Frontal cortex (tissue), 4 donors: ENCODE results near the gene SNRNP35. TPM values are rescaled to one million over a fixed set of nuclear protein-coding genes. Genes with fewer than 3 reads are reported as not detected.
"Not testable (repeated sequence)": the region's sequence is repeated elsewhere in the genome, so short reads cannot be mapped to it uniquely, and the experiment has no call there.

ENCODE experiments used
- DNase-seq, 2 donors: peaks; one replicate each; pipeline ENCODE4 v3.0.0; 2012; ENCODE audit warnings: low spot score in 2 of 2
- FAIRE-seq: peaks from 2 replicates; lab custom pipeline; 2012; peaks lifted over from hg19 to GRCh38; lab: Jason Lieb, UNC
- total RNA-seq: library from RNA; depleted of rRNA; stranded (reverse); fragments of >200 nt; gene quantifications from one replicate; pipeline ENCODE4 v1.2.3, GENCODE V29; 2014
- donor health status: control.
- donor health status: control.
- donor health status: control.

The SNRNP35 gene
- total RNA-seq, 1 donor from 2014 or later = 23.2 TPM

- no peak for FAIRE-seq
- DNase-seq = no peak
These were observed 12.3 kb upstream of the SNRNP35 start for GRCh38 chr12:123445388-123446332.

DNA sequence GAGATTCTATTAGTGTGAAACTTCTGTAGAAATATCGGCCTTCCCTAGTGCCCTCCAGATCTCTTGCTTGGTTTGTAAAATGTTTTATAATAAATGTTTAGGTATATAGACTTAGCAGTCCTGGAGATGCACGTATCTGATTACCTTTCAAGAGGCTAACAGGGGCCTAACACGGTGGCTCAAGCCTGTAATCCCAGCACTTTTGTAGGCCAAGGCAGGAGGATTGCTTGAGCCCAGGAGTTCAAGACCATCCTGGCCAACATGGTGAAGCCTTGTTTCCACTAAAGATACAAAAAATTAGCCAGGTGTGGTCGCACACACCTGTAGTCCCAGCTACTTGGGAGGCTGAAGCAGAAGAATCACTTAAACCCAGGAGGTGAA, 11.6 kb upstream of the SNRNP35 start:
- FAIRE-seq (no peak), DNase-seq (no peak)

DNA sequence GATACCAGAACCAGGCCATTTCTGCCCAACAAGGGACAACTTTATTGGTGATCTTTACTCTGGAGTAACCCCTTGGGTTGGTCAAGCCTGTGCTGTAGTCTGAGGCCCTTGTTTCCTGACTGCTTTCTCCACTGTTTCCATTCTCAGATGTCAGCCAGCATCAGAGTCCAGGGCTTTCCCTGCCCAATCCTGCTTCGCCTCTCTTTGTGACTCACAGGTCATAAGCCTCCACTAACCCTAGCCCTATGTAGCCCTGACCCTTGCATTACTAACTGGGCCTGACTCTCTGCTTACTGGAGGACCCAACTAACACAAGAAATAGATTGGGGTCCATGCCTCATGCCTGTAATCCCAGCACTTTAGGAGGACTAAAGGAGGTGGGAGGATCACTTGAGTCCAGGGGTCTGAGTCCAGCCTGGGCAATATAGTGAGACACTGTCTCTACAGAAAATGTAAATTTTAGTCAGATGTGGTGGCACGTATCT, 8.6 kb upstream of the SNRNP35 start:
- FAIRE-seq = no peak
- DNase-seq = no peak

DNA sequence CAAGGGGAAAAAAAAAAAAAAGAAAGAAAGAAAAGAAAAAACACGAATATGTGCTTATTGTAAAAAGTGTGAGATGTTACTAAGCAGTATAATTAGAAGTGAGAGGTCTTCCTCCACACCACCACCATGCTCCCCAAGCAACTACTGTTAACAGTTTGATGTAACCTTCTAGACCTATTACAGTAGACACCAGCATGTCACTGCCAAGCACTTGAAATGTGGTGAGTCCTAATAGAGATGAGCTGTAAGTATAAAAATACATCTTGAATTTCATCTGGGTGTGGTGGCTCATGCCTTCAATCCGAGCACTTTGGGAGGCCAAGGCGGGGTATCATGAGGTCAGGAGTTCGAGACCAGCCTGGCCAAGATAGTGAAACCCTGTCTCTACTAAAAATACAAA, 8.1 kb upstream of the SNRNP35 start:
- DNase-seq (no peak), FAIRE-seq (no peak)

GRCh38 chr12:123450636-123451035, 7.3 kb upstream of the SNRNP35 start:
- no peak for FAIRE-seq
- DNase-seq = no peak

GRCh38 chr12:123452276-123452550, 5.7 kb upstream of the SNRNP35 start:
- DNase-seq, FAIRE-seq: not testable (repeated sequence)

DNA sequence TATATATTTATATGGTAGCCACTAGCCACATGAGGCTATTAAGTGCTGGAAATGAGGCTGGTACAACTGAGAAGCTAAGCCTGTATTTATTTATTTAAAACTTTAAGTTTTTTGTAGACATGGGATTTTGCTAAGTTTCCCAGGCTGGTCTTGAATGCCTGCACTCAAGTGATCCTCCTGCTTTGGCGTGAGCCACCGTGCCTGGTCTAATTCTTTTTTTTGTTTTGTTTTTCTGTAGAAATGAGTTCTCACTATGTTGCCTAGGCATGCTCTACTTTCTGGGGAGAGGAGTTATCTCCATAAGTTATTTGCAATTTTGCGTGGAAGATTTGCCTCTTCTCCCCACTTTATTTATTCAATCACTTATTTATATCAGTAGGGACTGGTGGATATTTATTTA, 4.8 kb upstream of the SNRNP35 start:
- DNase-seq = no peak
- FAIRE-seq = no peak

- not testable (repeated sequence) for FAIRE-seq, DNase-seq
These were observed 5.2 kb downstream of the SNRNP35 start for GRCh38 chr12:123463174-123463573.

- no peak for FAIRE-seq
- DNase-seq = no peak
These were observed 7.1 kb downstream of the SNRNP35 start for GRCh38 chr12:123465084-123465483.

- DNase-seq (no peak), FAIRE-seq (no peak)
These were observed 10.8 kb downstream of the SNRNP35 start for GRCh38 chr12:123468786-123469185.

DNA sequence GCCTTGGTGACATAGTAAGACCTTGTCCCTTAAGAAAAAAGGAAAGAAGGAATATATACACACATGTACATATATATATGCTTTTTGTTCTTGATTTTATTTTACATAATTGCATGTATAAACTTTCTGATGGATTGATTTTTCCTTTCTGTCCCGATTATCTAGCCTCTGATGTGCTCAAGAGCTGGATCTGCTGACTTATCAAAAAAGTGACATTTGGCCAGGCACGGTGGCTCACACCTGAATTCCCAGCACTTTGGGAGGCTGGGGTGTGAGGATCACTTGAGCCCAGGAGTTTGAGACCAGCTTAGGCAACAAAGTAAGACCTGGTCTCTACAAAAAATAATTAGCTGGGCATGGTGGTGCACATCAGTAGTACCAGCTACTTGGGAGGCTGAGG, 12.0 kb downstream of the SNRNP35 start:
- FAIRE-seq (no peak), DNase-seq (no peak)

GRCh38 chr12:123471374-123472068, 13.6 kb downstream of the SNRNP35 start:
- FAIRE-seq = no peak

GRCh38 chr12:123472438-123472849, 14.5 kb downstream of the SNRNP35 start:
- no peak for FAIRE-seq
- DNase-seq = no peak

More at GRCh38 chr12:123471374-123472068, 13.6 kb downstream of the SNRNP35 start:
- no peak for DNase-seq

DNA sequence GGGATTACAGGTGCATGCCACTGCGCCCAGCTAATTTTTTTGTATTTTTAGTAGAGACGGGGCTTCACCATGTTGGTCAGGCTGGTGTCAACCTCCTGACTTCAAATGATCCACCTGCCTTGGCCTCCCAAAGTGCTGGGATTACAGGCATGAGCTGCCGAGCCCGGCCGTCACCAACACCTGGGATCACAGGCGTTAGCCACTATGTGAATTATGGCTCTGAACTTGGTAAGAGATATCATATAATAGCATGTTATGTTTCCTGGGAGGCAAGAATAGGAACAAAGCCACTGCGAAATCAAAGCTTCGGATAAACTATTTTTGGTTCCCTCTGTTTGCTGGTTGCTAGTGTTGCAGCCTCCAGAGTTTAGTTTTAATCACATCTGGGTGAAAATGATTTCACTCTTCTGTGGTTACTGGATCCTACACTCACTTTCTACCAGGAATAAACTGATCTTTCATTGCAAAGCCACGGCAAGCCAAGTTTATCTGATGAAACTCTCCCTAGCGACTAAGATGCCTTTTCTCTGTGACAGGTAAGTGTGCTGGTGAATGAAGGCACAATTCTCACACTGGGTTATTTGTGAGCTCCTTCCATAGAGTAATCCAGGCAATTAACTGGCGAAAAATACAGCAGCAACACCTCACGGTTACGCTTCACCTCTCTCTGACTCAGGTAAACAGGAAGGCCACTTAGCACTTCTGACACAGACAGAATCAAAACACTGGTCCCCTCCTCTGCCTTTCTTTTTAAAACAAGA, 16.7 kb downstream of the SNRNP35 start:
- no peak for FAIRE-seq

GRCh38 chr12:123475246-123475703, 17.3 kb downstream of the SNRNP35 start:
- DNase-seq (no peak), FAIRE-seq (no peak)

More for the DNA sequence above, 16.7 kb downstream of the SNRNP35 start:
- no peak for DNase-seq

GRCh38 chr12:123478069-123478468, 20.1 kb downstream of the SNRNP35 start:
- no peak for DNase-seq
- FAIRE-seq = no peak

DNA sequence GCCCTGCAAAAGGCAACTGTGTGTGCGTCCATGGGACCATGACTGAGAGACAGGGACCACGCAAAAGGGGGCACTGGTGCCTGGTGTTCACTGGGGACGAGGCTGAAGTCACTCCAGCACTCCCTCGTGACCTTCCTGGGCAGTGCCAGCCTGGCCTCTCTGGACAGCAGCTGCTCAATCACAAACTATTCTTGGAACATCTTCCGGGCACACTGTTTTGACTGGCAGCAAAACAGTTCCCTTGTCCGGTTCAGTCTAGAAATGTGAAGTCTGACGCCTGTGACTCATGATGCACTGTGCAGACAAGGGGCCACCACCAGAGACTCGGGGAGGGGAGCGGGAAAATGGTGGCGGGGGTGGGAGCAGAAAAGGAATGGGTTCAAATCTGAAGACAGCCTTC, 20.8 kb downstream of the SNRNP35 start:
- DNase-seq (peak; percentile 56 to 76), FAIRE-seq (no peak)

GRCh38 chr12:123479442-123480180, 21.7 kb downstream of the SNRNP35 start:
- DNase-seq (peak; percentile 59 to 62), FAIRE-seq (no peak)

DNA sequence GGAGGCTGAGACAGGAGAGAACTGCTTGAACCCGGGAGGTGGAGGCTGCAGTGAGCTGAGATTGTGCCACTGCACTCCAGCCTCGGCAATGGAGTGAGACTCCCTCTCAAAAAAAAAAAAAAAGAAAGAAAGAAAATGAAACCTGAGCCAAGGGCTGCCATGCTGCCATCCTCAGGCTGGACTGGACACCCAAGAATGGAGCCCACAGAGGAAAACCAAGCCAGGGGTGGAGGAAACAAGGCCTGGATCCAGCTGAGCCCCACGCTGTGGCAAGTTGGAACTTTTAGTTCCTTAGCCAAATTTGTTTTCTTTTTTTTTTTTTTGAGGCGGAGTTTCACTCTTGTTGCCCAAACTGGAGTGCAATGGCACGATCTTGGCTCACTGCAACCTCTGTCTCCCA, 23.3 kb downstream of the SNRNP35 start:
- not testable (repeated sequence) for DNase-seq, FAIRE-seq

DNA sequence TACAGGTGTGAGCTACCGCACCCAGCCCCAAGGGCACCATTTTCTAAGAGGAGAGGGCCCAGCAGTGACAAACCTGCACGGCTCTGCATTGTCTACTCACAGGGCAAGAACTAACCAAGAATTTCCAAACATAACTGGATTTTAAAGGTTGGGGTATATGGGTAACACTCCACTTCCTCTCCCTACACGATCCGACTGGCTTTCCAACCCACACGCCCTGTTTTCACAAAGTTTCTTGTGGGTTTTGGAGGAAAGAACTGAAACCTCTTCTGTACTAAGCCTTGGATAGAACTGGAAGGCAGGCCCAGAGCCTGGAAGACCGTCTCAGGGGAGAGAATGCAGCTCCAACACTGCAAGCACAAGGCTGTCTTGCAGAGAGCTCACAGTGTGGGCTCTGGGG, 24.9 kb downstream of the SNRNP35 start:
- FAIRE-seq (no peak), DNase-seq (no peak)
